Tibial nerve (tissue), 4 donors: ENCODE results near the gene PRDM11. TPM values are rescaled to one million over a fixed set of nuclear protein-coding genes. Genes with fewer than 3 reads are reported as not detected.

Experiments
- DNase-seq, 2 donors: peaks; one replicate each; pipeline ENCODE4 v3.0.0-alpha.2; 2019; ENCODE audit warnings: low spot score in 2 of 2
- H3K27ac ChIP-seq, 4 donors: fragments of 200-600 bp; sonication (generic) in 3 of 4; one replicate each; pipeline ENCODE4 v1.5.1; 2017 to 2019; ENCODE audit warnings: mild to moderate bottlenecking in 1 of 4
- H3K27me3 ChIP-seq, 2 donors: fragments of 200-600 bp; sonication (generic) in 1 of 2; one replicate each; pipeline versions ENCODE4 v1.5.1 to v1.6.0; 2017 to 2019
- H3K36me3 ChIP-seq, 3 donors: fragments of 200-600 bp; sonication (generic); one replicate each; pipeline ENCODE4 v1.5.1; 2018 to 2019
- H3K4me1 ChIP-seq, 4 donors: fragments of 200-600 bp; sonication (generic) in 3 of 4; one replicate each; pipeline ENCODE4 v1.5.1; 2017 to 2019
- H3K4me3 ChIP-seq, 4 donors: fragments of 200-600 bp; sonication (generic) in 3 of 4; one replicate each; pipeline ENCODE4 v1.5.1; 2017 to 2019; ENCODE audit warnings: mild to moderate bottlenecking in 1 of 4, moderate library complexity in 1 of 4
- H3K9me3 ChIP-seq, 4 donors: fragments of 200-600 bp; sonication (generic) in 3 of 4; one replicate each; pipeline ENCODE4 v1.5.1; 2017 to 2019
- CTCF ChIP-seq, 5 experiments: fragments of 200-600 bp in 3 of 5; fragments of 450-650 bp in 2 of 5; sonication (generic) in 3 of 5; IDR thresholded peaks; one replicate each; pipeline ENCODE4 v1.5.1; 2016 to 2019; ENCODE audit warnings: antibody characterized with exemption in 5 of 5, mild to moderate bottlenecking in 3 of 5, moderate library complexity in 2 of 5
- EP300 ChIP-seq, 2 donors: sonication (generic); formaldehyde crosslinking; IDR thresholded peaks; one replicate each; pipeline ENCODE4 v1.6.1; 2017; ENCODE audit warnings: antibody characterized with exemption in 2 of 2, mild to moderate bottlenecking in 1 of 2
- POLR2A ChIP-seq, 2 donors: fragments of 450-650 bp; IDR thresholded peaks; one replicate each; pipeline ENCODE4 v1.6.1; 2017; ENCODE audit warnings: antibody characterized with exemption in 2 of 2, mild to moderate bottlenecking in 2 of 2, moderate library complexity in 2 of 2
- WGBS, 2 donors: methylation state at CpG; one replicate each; pipeline ENCODE4 v1.1.5; 2018; 5-methylcytosine and 5-hydroxymethylcytosine counted together
- total RNA-seq, 4 donors: library from RNA; depleted of rRNA; stranded (reverse); fragments of >200 nt; gene quantifications; one replicate each; pipeline ENCODE4 v1.1.0, GENCODE V29; 2016

Gene PRDM11
- total RNA-seq, 4 donors from 2014 or later = 17.5 to 26.1 (median 25.8) TPM

GRCh38 chr11:45147891-45148675, 1.6 kb downstream of the PRDM11 start:
- WGBS, 2 donors = 62% methylated on average over 12 of the region's 12 CpGs
- DNase-seq = no peak
- no peaks in the 10 kb centered on the region for H3K9me3 ChIP-seq
- no peaks in the 10 kb centered on the region for H3K36me3 ChIP-seq
- H3K4me1 ChIP-seq = peaks cover 0 to 29% (median 19%) of the 10 kb centered on the region in 4 donors
- no peaks in the 10 kb centered on the region for H3K27me3 ChIP-seq
- peak overlapping the region; percentile 92 to 99 (median 98) for H3K27ac ChIP-seq
- H3K4me3 ChIP-seq = peak overlapping the region; percentile 66 to 84 (median 82)
- TF ChIP-seq POLR2A (IDR thresholded peaks at IDR 0.05) (no peak), EP300 (IDR thresholded peaks at IDR 0.05) (no peak), CTCF (IDR thresholded peaks at IDR 0.05) (no peak)

- Histone ChIP-seq H3K36me3 (no peaks in the 10 kb centered on the region), H3K9me3 (no peaks in the 10 kb centered on the region), H3K27ac (no peak overlapping the region), H3K4me1 (peaks cover 0 to 42% (median 19%) of the 10 kb centered on the region in 4 donors), H3K4me3 (no peak overlapping the region), H3K27me3 (no peaks in the 10 kb centered on the region)
- 98 to 99% methylated on average over 8 of the region's 8 CpGs for WGBS, 2 donors
- TF ChIP-seq POLR2A (IDR thresholded peaks at IDR 0.05) = no peak
- TF ChIP-seq CTCF (IDR thresholded peaks at IDR 0.05) = no peak
- TF ChIP-seq EP300 (IDR thresholded peaks at IDR 0.05) = no peak
- no peak for DNase-seq
Observed at GRCh38 chr11:45149483-45150056, 3.1 kb downstream of the PRDM11 start.

GRCh38 chr11:45150301-45150700, 3.9 kb downstream of the PRDM11 start:
- WGBS, 2 donors = 92 to 94% methylated on average over 2 of the region's 2 CpGs
- H3K9me3 ChIP-seq = no peaks in the 10 kb centered on the region
- H3K4me3 ChIP-seq = no peak overlapping the region
- no peaks in the 10 kb centered on the region for H3K36me3 ChIP-seq
- H3K27me3 ChIP-seq = no peaks in the 10 kb centered on the region
- no peak for TF ChIP-seq CTCF (IDR thresholded peaks at IDR 0.05)
- TF ChIP-seq EP300 (IDR thresholded peaks at IDR 0.05) = no peak
- TF ChIP-seq POLR2A (IDR thresholded peaks at IDR 0.05) = no peak
- H3K27ac ChIP-seq = no peak overlapping the region
- H3K4me1 ChIP-seq = peaks cover 0 to 46% (median 22%) of the 10 kb centered on the region in 4 donors
- no peak for DNase-seq

- 76 to 78% methylated on average over 4 of the region's 4 CpGs for WGBS, 2 donors
- no peak for DNase-seq
- H3K27ac ChIP-seq = no peak overlapping the region
- no peak for TF ChIP-seq POLR2A (IDR thresholded peaks at IDR 0.05)
- no peak for TF ChIP-seq CTCF (IDR thresholded peaks at IDR 0.05)
- no peak for TF ChIP-seq EP300 (IDR thresholded peaks at IDR 0.05)
- H3K9me3 ChIP-seq = no peaks in the 10 kb centered on the region
- peaks cover 0 to 46% (median 18%) of the 10 kb centered on the region in 4 donors for H3K4me1 ChIP-seq
- no peaks in the 10 kb centered on the region for H3K36me3 ChIP-seq
- no peak overlapping the region for H3K4me3 ChIP-seq
- H3K27me3 ChIP-seq = no peaks in the 10 kb centered on the region
Observed at GRCh38 chr11:45150943-45151342, 4.5 kb downstream of the PRDM11 start.

- Histone ChIP-seq H3K36me3 (no peaks in the 10 kb centered on the region), H3K27ac (no peak overlapping the region), H3K9me3 (no peaks in the 10 kb centered on the region), H3K27me3 (no peaks in the 10 kb centered on the region), H3K4me1 (peaks cover 0 to 48% (median 17%) of the 10 kb centered on the region in 4 donors), H3K4me3 (no peak overlapping the region)
- DNase-seq = no peak
- WGBS, 2 donors = 87 to 89% methylated on average over 6 of the region's 6 CpGs
- TF ChIP-seq CTCF (IDR thresholded peaks at IDR 0.05) (no peak), POLR2A (IDR thresholded peaks at IDR 0.05) (no peak), EP300 (IDR thresholded peaks at IDR 0.05) (no peak)
Observed at GRCh38 chr11:45151362-45151982, 5.0 kb downstream of the PRDM11 start.
